GM18907 (cell line): ENCODE measurements around the gene GDPGP1.
"Not testable (repeated sequence)": the region's sequence is repeated elsewhere in the genome, so short reads cannot be mapped to it uniquely, and the experiment has no call there.

Experiments used
- ATAC-seq: cut with Tn5 transposase; IDR thresholded peaks from one replicate; pipeline ENCODE4 v1.9.1; 2021; ENCODE audit warnings: mild to moderate bottlenecking, moderate library complexity; ENCODE audit not compliant: unreplicated experiment

The GDPGP1 gene, protein sequence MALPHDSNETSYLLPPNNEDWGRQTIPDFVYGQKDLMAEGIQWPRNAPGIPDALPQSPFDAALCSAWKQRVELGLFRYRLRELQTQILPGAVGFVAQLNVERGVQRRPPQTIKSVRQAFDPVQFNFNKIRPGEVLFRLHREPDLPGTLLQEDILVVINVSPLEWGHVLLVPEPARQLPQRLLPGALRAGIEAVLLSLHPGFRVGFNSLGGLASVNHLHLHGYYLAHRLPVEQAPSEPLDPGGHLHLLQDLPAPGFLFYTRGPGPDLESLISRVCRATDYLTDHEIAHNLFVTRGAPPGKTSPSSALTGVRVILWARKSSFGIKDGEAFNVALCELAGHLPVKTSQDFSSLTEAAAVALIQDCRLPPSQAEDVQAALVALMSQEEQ

DNA sequence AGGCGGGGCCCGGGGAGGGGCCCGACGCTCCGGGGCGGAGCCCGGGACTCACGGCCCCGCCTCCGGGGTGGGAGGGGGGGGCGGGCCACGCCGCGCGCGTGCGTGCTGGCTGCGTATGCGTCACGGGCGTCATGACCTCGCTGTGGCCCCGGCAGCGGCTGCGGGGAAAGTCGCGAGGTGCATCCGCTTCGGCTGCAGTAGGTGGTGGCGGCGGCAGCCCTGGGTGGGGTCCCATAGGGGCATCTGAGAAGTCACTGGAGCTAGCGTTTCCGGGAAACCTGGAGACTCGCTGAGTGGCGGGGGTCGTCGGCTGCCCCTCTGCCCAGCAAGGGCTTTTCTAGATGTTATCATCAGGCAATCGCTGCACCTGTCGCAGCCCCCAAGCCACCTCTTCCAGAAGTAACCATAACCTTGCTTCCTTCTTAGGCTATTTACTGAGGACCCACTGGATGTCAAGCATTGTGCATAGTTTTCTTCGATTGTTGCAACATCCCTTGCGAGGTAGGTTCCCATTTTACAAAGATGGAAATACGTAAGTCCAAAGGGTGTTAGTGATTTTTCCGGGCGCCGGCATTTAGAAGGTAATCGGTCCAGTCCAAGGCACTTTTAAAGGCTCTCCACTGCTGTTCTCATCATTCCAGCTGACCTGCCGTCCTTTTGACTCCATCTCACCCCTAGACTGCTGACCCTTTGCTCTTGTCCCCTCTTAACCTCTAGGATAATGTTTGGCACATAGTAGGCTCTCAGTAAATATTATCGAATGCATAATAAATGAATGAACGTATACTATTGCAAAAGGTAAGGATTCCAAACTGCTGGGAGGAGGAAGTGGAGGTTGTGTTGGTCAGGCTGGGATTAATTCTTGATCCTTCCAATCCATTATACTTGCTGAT is at the start of gene GDPGP1:
Gene GDPGP1 (plus strand): TSS at position 114 of the 893 bp plus-strand sequence. CDS start 6,700 bp downstream, outside the sequence.
- peak; percentile 74 for ATAC-seq

DNA sequence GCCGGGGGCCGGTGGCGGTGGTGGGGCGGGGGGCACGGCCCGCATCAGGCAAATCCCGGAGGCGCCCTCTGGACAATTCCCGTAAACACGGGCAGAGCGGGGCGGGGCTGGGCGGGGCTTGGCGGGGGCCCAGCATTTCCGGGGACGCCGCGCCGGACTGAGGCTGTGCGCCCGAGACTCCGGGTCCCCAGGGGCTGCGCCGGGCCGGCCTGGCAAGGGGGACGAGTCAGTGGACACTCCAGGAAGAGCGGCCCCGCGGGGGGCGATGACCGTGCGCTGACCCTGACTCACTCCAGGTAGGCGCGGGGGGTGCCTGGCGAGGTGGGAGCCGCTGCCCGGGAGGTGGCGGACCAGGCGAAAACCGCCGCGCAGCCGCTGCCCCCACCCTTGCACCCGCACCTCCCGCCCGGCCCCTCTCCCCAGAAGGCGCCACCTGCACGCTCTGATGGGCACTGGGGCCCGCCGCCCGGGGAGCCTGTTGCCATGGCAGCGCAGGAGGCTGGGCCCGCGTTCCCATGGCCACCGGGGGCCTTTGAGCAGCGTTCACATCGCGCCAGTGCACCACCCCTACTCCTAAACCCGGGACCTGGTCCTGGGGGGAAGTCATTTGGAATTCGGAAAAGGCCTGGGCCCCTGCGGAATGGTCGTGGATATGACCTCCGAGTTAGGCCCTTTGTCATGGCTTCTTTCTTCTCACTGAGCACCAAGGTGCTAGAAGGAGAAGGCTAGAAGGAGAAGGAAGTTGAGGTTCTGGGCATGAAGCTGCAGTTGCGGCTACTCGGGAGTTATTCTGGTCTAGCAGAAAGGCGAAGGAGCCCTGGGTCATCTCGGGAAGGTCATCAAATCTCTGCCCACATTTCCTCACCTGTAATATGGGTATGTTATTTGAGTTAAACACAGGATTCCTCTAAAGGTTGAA is 49.0 kb upstream of the GDPGP1 start:
- ATAC-seq, result peak; percentile 77

DNA sequence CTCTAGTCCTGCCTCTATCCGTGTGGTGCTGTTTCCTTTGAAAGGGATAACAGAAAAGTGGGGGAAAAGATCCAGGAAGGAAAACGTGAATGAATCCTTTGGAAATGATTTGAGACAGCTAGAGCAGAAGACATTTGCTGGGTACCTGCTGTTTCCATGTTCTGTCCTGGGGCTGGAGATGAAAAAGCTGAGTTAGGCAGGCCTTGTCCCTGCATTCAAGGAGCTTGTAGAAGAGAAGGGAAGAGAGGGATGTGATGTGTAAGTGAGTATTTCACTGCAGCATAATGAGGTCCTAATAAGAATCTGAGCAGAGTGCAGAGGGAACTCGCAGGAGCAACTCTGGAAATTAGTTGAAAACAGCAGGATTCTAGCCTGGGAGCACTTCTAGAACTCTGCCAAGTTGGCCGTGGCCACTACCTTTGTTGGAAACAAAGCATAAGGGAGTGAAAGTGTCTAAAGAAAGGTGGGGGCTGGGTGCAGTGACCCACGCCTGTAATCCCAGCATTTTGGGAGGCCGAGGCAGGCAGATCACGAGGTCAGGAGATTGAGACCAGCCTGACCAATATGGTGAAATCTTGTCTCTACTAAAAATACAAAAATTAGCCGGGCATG is 46.6 kb upstream of the GDPGP1 start:
- ATAC-seq, result no peak

DNA sequence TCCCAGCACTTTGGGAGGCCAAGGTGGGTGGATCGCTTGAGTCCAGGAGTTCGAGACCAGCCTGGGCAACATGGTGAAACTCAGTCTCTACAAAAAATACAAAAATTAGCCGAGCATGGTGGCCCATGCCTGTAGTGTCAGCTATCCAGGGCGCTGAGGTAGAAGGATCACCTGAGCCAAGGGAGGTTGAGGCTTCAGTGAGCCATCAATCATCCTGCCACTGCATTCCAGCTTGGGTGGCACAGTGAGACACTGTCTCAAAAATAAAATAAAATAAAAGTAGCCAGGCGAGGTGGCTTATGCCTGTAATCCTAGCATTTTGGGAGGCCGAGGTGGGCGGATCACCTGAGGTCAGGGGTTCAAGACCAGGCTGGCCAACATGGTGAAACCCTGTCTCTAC is 45.9 kb upstream of the GDPGP1 start:
- ATAC-seq, result not testable (repeated sequence)

DNA sequence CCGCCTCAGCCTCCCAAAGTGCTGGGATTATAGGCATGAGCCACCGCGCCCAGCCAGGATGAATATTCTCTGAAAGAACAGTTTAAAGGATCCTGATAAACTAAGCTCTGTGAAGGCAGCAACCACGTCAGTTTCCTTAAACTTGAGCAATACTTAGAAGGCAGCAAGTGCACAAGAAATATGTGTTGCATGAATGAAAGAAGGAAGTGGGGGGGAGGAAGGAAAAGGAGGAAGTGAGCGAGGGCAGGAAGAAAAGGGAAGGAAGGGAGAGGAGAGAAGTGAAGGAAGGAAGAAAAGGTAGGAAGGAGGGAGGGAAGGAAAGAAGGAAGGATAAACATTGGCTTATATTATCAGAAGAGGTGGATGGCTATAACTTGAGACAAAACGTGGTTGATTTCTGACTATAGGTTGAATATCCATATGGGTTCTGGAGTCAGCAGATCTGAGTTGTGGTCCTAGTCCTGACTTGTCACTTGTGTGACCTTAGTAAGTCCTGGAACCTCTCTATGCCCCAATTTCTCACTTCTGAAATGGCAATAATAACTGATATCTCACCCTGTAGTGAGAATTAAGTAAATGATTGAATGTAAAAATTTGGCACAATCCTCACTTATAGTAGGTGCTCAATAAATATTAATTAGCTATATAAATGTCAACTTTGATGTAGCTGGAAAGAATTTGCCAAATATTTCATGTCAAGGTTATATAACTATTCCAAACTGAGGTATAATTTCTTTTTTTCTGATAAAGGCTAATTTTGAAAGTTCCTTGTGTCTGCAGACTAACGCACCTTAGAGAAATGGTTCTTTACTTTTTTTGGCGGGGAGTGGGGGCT is 44.9 kb upstream of the GDPGP1 start:
- no peak for ATAC-seq

DNA sequence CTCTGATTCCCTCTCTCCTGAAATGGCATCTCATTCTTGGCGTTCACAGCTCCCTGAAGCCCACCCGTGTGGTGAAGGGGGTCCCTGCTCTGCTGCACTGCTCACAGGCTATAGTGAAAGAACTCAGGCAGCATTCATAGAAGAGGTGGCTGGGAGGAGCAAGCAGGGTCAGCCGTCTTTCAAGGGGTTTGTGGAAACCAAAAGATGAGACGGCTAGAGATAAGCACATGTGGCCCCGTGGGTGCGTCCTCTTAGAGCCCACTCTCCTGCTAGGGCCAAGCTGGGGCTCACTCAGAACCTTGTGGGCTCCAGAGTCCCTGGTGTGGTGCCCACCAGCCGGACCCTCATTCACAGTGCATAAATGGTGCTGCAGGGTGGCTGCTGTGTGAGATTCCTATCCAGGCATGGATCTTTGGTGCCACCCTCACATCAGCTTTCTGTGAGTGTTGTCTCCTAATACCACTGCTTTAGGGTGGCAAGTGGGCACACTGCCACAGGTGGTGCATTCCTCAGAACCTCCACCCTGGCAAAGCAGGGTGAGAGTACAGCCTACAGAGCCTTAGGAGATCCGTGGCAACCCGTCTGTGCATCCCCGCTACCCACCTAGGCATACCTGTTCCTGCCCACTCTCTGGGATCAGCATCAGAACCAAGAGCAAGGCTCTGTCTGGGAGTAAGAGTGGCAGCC is 44.1 kb upstream of the GDPGP1 start:
- ATAC-seq, result no peak

DNA sequence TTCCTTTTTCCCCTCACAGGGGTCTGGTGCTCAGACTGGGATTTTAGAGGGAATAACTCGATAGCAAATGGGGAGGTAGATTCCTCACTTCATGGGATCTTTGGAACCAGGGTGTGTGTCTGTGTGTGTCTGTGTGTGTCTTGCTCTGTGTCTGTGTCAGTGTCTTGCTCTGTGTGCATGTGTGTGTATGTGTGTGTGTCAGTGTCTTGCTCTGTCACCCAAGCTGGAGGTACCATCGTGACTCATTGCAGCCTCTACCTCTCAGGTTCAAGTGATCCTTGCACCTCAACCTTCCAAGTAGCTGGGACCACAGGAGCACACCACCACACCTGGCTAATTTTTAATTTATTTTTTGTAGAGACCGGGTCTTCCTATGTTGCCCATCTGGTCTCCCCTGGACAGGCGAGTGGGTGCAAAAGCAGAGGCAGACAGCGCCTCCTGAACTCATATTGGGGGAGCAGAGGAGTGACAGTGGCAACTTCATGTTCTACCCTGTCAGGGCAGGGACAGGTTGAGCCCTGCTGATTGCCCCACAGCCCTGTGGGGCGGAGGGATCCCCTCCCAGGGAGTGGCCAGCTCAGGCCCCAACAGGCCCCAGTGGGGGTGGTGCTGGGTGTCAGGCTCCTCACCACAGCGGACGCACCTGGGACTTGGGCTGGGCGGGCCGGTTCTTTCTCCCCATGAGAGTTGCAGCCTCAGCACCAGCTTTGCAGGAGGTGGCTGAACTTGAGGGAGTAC is 43.2 kb upstream of the GDPGP1 start:
- ATAC-seq, result peak; percentile 49

DNA sequence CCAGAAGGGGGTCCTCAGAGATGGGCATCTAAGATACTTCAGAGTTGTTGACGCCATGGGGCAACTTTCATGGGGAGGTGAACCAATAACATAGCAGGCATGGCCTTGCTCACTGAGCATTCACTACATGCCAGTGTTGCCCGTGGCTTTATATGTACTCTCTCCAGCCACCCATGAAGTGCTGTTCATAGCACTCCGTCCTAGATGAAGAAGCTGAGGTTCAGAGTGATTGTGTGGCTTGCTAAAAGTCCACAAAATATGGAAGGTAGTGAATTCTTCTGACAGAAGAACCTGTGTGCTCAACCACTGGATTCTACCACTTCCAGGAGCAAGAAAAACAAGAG is 42.7 kb upstream of the GDPGP1 start:
- ATAC-seq, result peak; percentile 25

DNA sequence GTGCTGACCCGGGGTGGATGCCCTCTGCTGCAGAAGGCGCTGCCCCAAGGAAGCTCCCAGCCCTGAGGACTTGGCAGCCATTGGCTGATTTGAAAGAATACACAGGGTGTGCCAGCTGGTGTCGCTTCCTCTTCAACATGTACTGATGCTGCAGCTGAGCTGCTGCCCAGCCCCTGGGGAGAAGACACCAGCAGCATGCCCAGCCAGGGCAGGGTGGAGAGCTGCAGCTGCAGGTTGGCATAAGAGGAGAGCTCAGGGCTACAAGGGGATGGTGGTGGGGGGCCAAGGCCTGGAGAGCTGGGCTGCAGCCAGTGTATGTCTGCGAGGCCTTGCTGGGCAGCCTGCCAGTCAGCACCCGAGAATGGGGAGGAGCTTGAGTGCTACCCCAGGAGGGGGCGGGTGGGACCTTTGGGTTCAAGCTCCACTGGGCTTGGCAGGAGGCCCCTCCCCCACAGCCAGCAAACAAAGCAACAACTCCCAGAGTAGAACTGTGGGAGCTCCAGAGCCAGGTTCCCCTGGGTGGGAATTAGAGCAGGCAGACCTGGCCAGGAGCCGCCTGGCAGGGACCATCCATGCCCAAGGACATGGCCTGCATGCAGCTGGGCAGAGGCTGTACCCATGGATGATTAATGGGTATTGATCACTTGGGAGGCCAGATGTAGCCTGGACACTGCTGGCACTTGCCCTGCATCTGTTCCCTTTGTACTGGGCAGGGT is 42.1 kb upstream of the GDPGP1 start:
- ATAC-seq, result peak; percentile 78

DNA sequence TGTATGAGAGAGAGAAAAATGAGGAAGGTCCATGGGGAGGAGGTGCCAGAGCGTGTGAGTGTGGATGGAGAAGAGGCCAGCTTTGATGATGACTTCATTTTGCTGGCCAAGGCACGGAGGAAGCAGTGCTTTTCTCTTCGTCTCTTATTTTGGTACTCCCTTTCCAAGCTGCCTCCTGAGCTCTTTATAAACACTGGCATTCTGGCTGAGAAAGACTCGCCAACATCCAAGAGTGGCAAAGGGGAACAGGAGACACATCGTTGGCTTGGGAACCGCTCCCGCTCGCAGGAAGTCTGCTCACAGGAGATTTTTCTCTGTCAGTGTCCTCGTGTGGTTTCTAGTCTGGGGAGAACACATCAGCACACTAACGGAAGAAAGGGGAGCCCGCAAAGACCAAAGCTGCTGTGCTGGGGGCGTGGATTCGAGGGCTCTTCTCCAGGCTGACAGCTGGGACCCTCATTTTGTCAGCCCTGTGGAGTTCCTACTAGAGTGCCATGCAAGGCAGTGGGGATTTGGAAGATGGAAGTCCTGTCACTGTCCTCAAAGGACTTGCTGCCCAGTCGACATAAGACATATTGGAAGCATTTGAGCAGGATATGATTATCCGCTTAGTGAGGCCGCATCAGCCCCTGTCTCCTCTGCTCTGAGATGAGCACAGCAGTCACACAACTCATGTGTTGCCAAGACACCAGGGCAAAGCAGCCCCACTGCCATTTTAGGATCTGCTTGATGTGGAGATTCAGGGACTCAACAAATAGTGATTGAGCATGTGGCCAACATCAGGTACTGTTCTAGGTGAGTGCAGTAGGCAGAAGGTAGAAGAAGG is 40.8 kb upstream of the GDPGP1 start:
- no peak for ATAC-seq

DNA sequence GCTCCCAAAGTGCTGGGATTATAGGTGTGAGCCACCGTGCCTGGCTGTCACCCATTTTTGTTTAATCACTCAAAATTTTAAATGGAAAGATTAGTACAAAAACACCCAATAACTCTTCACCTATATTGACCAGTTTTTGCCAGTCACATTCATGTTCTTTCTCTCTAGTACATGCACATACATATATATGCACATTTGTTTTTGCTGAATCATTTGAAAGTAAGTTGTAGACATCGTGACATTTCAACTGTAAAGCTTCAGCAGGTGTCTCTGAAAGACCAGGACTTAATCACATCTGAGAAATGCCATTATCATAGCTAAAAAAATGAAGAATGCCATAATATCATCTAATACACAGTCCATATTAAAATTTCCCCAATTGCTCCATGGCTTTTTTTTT is 39.4 kb upstream of the GDPGP1 start:
- no peak for ATAC-seq

DNA sequence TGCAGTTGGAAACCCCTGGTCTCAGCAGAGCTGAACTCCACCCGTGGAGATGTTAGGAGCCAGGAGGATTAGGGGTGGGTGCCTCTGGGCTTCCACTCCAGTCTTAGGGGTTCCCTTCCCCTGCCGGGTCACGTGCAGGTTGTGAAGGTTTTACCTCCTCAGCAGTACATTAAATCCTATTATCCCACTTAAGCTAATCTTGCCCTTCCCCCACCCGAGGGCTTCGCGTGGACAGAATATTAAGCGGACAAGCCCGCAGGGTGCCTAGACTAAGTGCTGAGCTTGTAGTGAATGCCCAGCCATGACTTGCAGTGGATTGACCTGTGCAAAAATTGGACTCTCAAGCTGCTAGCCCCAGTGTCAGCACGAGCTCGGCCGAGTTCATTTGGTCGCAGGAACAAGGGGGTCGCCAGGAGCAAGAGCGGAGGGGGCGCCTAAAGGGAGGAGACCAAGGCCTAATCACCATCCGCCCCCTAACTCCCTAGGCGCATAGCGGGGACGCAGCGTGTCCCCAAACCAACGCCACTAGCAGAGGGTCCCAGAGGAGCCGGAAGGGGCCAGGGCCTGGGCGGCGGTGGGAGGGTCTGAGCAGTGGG is 33.4 kb upstream of the GDPGP1 start:
- ATAC-seq, result peak; percentile 27

DNA sequence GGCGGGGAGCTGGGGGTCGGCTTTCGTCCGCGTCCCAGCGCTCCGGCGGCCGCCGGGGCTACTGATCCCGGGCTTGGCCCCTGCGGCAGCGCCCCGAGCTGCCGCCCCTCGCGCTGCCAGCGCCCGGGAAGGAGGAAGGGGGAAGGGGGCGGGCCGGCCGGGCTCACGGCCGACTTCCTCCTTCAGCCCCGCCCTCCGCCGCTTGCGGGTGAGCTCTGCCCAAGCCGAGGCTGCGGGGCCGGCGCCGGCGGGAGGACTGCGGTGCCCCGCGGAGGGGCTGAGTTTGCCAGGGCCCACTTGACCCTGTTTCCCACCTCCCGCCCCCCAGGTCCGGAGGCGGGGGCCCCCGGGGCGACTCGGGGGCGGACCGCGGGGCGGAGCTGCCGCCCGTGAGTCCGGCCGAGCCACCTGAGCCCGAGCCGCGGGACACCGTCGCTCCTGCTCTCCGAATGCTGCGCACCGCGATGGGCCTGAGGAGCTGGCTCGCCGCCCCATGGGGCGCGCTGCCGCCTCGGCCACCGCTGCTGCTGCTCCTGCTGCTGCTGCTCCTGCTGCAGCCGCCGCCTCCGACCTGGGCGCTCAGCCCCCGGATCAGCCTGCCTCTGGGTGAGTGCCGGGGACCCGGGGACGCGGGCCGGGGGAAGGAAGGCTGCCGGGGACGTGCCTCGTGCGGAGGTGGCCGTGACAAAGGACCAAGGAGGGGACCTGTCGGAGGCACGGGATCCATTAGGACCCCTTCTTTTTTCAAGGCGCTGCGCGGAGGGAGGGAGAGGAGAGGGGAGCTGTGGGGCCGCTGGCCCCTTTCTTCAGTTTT is 32.7 kb upstream of the GDPGP1 start, which contains the start of gene SEMA4B:
Gene SEMA4B (plus strand): TSS at position 201 of the 814 bp plus-strand sequence. CDS start 249 bp downstream, at position 450.
- peak; percentile 85 for ATAC-seq

DNA sequence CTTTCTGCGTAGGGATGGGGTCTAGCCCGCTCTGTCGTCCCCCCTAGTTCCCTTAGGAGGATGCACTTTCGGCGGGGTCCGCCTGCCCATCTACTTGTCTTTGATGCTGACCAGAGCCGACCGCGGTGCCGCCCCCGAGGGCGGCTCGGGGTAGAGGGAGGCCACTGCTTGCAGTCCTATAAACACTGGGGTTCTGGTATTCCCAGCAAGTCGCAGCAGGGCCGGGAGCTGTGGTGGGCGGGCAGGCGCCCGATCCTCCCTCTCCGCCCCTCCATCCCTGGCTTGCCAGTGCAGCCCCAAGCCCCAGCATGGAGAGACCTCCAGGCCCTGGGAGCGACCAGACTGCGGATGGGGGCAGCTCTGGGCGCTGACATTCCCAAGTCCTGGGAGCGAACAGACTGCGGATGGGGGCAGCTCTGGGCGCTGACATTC is 32.0 kb upstream of the GDPGP1 start:
- no peak for ATAC-seq

DNA sequence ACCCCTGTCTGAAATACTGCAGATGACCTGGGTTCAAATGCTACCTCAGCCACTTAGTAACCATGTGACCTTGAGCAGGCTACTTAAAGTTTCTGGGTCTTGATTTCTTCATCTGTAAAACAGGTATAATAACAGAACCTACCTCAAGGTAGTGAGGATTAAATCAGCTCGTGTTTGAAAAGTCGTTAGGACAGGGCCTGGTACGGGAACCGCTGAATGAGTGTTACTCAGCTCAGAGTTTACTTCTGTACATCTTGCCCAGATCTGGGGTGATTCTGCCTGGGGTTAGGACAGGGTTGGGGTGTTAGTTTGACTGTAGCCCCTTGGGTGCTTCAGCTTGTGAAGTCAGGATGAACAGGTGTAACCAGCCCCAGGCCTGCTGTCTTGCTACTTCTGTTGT is 31.1 kb upstream of the GDPGP1 start:
- ATAC-seq, result no peak
